ENCODE results near the gene GNAO1.

Gene GNAO1

GRCh38 chr16:56211435-56211981 is 20.2 kb downstream of the GNAO1 start:
- Histone ChIP-seq H3K9me3 (ENCODE audit: control insufficient read depth in 5 of 5, low read length in 5 of 5) (peaks cover 0 to 3% (median 0%) of the 10 kb centered on the region in 5 donors), H3K27me3 (ENCODE audit: control insufficient read depth in 5 of 5, insufficient read depth in 4 of 5, low read length in 5 of 5) (no peaks in the 10 kb centered on the region), H3K9ac (ENCODE audit: low read length in 5 of 5) (no peak overlapping the region), H3K4me1 (ENCODE audit: control insufficient read depth in 5 of 5, insufficient read depth in 5 of 5, low read length in 5 of 5) (peaks cover 0 to 15% (median 10%) of the 10 kb centered on the region in 5 donors), H3K4me3 (ENCODE audit: low read depth in 1 of 5, low read length in 5 of 5) (peak overlapping the region in 1 of 5 donors; percentile 39), H3K27ac (ENCODE audit: low read depth, low read length) (no peak overlapping the region), H3K36me3 (ENCODE audit: control insufficient read depth in 5 of 5, insufficient read depth in 5 of 5, low read length in 5 of 5) (no peaks in the 10 kb centered on the region)

- Histone ChIP-seq H3K27ac (ENCODE audit: low read depth, low read length) (no peak overlapping the region), H3K9ac (ENCODE audit: low read length in 5 of 5) (no peak overlapping the region), H3K4me3 (ENCODE audit: low read depth in 1 of 5, low read length in 5 of 5) (peak overlapping the region in 1 of 5 donors; percentile 39), H3K9me3 (ENCODE audit: control insufficient read depth in 5 of 5, low read length in 5 of 5) (peaks cover 0 to 3% (median 0%) of the 10 kb centered on the region in 5 donors), H3K4me1 (ENCODE audit: control insufficient read depth in 5 of 5, insufficient read depth in 5 of 5, low read length in 5 of 5) (peaks cover 0 to 15% (median 10%) of the 10 kb centered on the region in 5 donors), H3K36me3 (ENCODE audit: control insufficient read depth in 5 of 5, insufficient read depth in 5 of 5, low read length in 5 of 5) (no peaks in the 10 kb centered on the region), H3K27me3 (ENCODE audit: control insufficient read depth in 5 of 5, insufficient read depth in 4 of 5, low read length in 5 of 5) (no peaks in the 10 kb centered on the region)
Measured at GRCh38 chr16:56212144-56212543, 20.9 kb downstream of the GNAO1 start.

GRCh38 chr16:56221995-56222394 is 30.7 kb downstream of the GNAO1 start:
- Histone ChIP-seq H3K36me3 (ENCODE audit: control insufficient read depth in 5 of 5, insufficient read depth in 5 of 5, low read length in 5 of 5) (no peaks in the 10 kb centered on the region), H3K4me1 (ENCODE audit: control insufficient read depth in 5 of 5, insufficient read depth in 5 of 5, low read length in 5 of 5) (peaks cover 0 to 3% (median 0%) of the 10 kb centered on the region in 5 donors), H3K9me3 (ENCODE audit: control insufficient read depth in 5 of 5, low read length in 5 of 5) (no peaks in the 10 kb centered on the region), H3K9ac (ENCODE audit: low read length in 5 of 5) (no peak overlapping the region), H3K27ac (ENCODE audit: low read depth, low read length) (no peak overlapping the region), H3K4me3 (ENCODE audit: low read depth in 1 of 5, low read length in 5 of 5) (no peak overlapping the region), H3K27me3 (ENCODE audit: control insufficient read depth in 5 of 5, insufficient read depth in 4 of 5, low read length in 5 of 5) (no peaks in the 10 kb centered on the region)

GRCh38 chr16:56222474-56222997 is 31.2 kb downstream of the GNAO1 start:
- Histone ChIP-seq H3K27me3 (ENCODE audit: control insufficient read depth in 5 of 5, insufficient read depth in 4 of 5, low read length in 5 of 5) (no peaks in the 10 kb centered on the region), H3K9ac (ENCODE audit: low read length in 5 of 5) (no peak overlapping the region), H3K4me1 (ENCODE audit: control insufficient read depth in 5 of 5, insufficient read depth in 5 of 5, low read length in 5 of 5) (peaks cover 0 to 3% (median 0%) of the 10 kb centered on the region in 5 donors), H3K27ac (ENCODE audit: low read depth, low read length) (no peak overlapping the region), H3K4me3 (ENCODE audit: low read depth in 1 of 5, low read length in 5 of 5) (no peak overlapping the region), H3K9me3 (ENCODE audit: control insufficient read depth in 5 of 5, low read length in 5 of 5) (no peaks in the 10 kb centered on the region), H3K36me3 (ENCODE audit: control insufficient read depth in 5 of 5, insufficient read depth in 5 of 5, low read length in 5 of 5) (no peaks in the 10 kb centered on the region)

GRCh38 chr16:56225017-56225742 is 33.9 kb downstream of the GNAO1 start:
- Histone ChIP-seq H3K27me3 (ENCODE audit: control insufficient read depth in 5 of 5, insufficient read depth in 4 of 5, low read length in 5 of 5) (no peaks in the 10 kb centered on the region), H3K9me3 (ENCODE audit: control insufficient read depth in 5 of 5, low read length in 5 of 5) (no peaks in the 10 kb centered on the region), H3K4me1 (ENCODE audit: control insufficient read depth in 5 of 5, insufficient read depth in 5 of 5, low read length in 5 of 5) (peaks cover 0 to 3% (median 0%) of the 10 kb centered on the region in 5 donors), H3K4me3 (ENCODE audit: low read depth in 1 of 5, low read length in 5 of 5) (no peak overlapping the region), H3K27ac (ENCODE audit: low read depth, low read length) (no peak overlapping the region), H3K36me3 (ENCODE audit: control insufficient read depth in 5 of 5, insufficient read depth in 5 of 5, low read length in 5 of 5) (no peaks in the 10 kb centered on the region), H3K9ac (ENCODE audit: low read length in 5 of 5) (no peak overlapping the region)

GRCh38 chr16:56226187-56226586 is 34.9 kb downstream of the GNAO1 start:
- peaks cover 0 to 3% (median 0%) of the 10 kb centered on the region in 5 donors for H3K4me1 ChIP-seq (ENCODE audit: control insufficient read depth in 5 of 5, insufficient read depth in 5 of 5, low read length in 5 of 5)
- no peaks in the 10 kb centered on the region for H3K9me3 ChIP-seq (ENCODE audit: control insufficient read depth in 5 of 5, low read length in 5 of 5)
- no peak overlapping the region for H3K4me3 ChIP-seq (ENCODE audit: low read depth in 1 of 5, low read length in 5 of 5)
- H3K36me3 ChIP-seq (ENCODE audit: control insufficient read depth in 5 of 5, insufficient read depth in 5 of 5, low read length in 5 of 5), result no peaks in the 10 kb centered on the region
- H3K27me3 ChIP-seq (ENCODE audit: control insufficient read depth in 5 of 5, insufficient read depth in 4 of 5, low read length in 5 of 5), result no peaks in the 10 kb centered on the region
- H3K9ac ChIP-seq (ENCODE audit: low read length in 5 of 5), result no peak overlapping the region
- no peak overlapping the region for H3K27ac ChIP-seq (ENCODE audit: low read depth, low read length)

- Histone ChIP-seq H3K4me1 (ENCODE audit: control insufficient read depth in 5 of 5, insufficient read depth in 5 of 5, low read length in 5 of 5) (peaks cover 0 to 3% (median 0%) of the 10 kb centered on the region in 5 donors), H3K36me3 (ENCODE audit: control insufficient read depth in 5 of 5, insufficient read depth in 5 of 5, low read length in 5 of 5) (no peaks in the 10 kb centered on the region), H3K9ac (ENCODE audit: low read length in 5 of 5) (no peak overlapping the region), H3K9me3 (ENCODE audit: control insufficient read depth in 5 of 5, low read length in 5 of 5) (no peaks in the 10 kb centered on the region), H3K4me3 (ENCODE audit: low read depth in 1 of 5, low read length in 5 of 5) (no peak overlapping the region), H3K27me3 (ENCODE audit: control insufficient read depth in 5 of 5, insufficient read depth in 4 of 5, low read length in 5 of 5) (no peaks in the 10 kb centered on the region), H3K27ac (ENCODE audit: low read depth, low read length) (no peak overlapping the region)
Measured at GRCh38 chr16:56226845-56227525, 35.7 kb downstream of the GNAO1 start.

- H3K9ac ChIP-seq (ENCODE audit: low read length in 5 of 5), result no peak overlapping the region
- no peak overlapping the region for H3K27ac ChIP-seq (ENCODE audit: low read depth, low read length)
Measured at GRCh38 chr16:56227936-56228335, 36.6 kb downstream of the GNAO1 start.

GRCh38 chr16:56228476-56228875 is 37.2 kb downstream of the GNAO1 start:
- H3K4me1 ChIP-seq (ENCODE audit: control insufficient read depth in 5 of 5, insufficient read depth in 5 of 5, low read length in 5 of 5), result peaks cover 0 to 3% (median 0%) of the 10 kb centered on the region in 5 donors
- no peak overlapping the region for H3K4me3 ChIP-seq (ENCODE audit: low read depth in 1 of 5, low read length in 5 of 5)
- H3K27ac ChIP-seq (ENCODE audit: low read depth, low read length), result no peak overlapping the region
- no peaks in the 10 kb centered on the region for H3K27me3 ChIP-seq (ENCODE audit: control insufficient read depth in 5 of 5, insufficient read depth in 4 of 5, low read length in 5 of 5)
- H3K36me3 ChIP-seq (ENCODE audit: control insufficient read depth in 5 of 5, insufficient read depth in 5 of 5, low read length in 5 of 5), result no peaks in the 10 kb centered on the region
- no peak overlapping the region for H3K9ac ChIP-seq (ENCODE audit: low read length in 5 of 5)
- H3K9me3 ChIP-seq (ENCODE audit: control insufficient read depth in 5 of 5, low read length in 5 of 5), result no peaks in the 10 kb centered on the region

More at GRCh38 chr16:56227936-56228335, 36.6 kb downstream of the GNAO1 start:
- H3K36me3 ChIP-seq (ENCODE audit: control insufficient read depth in 5 of 5, insufficient read depth in 5 of 5, low read length in 5 of 5), result no peaks in the 10 kb centered on the region
- H3K4me3 ChIP-seq (ENCODE audit: low read depth in 1 of 5, low read length in 5 of 5), result no peak overlapping the region
- H3K9me3 ChIP-seq (ENCODE audit: control insufficient read depth in 5 of 5, low read length in 5 of 5), result no peaks in the 10 kb centered on the region
- H3K27me3 ChIP-seq (ENCODE audit: control insufficient read depth in 5 of 5, insufficient read depth in 4 of 5, low read length in 5 of 5), result no peaks in the 10 kb centered on the region
- H3K4me1 ChIP-seq (ENCODE audit: control insufficient read depth in 5 of 5, insufficient read depth in 5 of 5, low read length in 5 of 5), result peaks cover 0 to 3% (median 0%) of the 10 kb centered on the region in 5 donors
